ENCODE measurements around the gene POLR2C.

POLR2C gene

GRCh38 chr16:57507136-57508034 is 44.9 kb downstream of the POLR2C start:
- DNase-seq = no peak

GRCh38 chr16:57508035-57508425 is 45.6 kb downstream of the POLR2C start:
- no peak for DNase-seq

GRCh38 chr16:57509231-57509923 is 46.9 kb downstream of the POLR2C start:
- DNase-seq = no peak

- no peak for DNase-seq
Observed at GRCh38 chr16:57510016-57510871, 47.8 kb downstream of the POLR2C start.

- DNase-seq = no peak
Observed at GRCh38 chr16:57512296-57513001, 50.0 kb downstream of the POLR2C start.

- no peak for DNase-seq
Observed at GRCh38 chr16:57513371-57514102, 51.1 kb downstream of the POLR2C start.

GRCh38 chr16:57514371-57514770 is 51.9 kb downstream of the POLR2C start:
- DNase-seq = no peak

- DNase-seq = no peak
Observed at GRCh38 chr16:57514791-57515600, 52.5 kb downstream of the POLR2C start.

- DNase-seq = no peak
Observed at GRCh38 chr16:57516176-57516725, 53.8 kb downstream of the POLR2C start.

GRCh38 chr16:57516773-57517172 is 54.3 kb downstream of the POLR2C start:
- no peak for DNase-seq

- no peak for DNase-seq
Observed at GRCh38 chr16:57517397-57518367, 55.2 kb downstream of the POLR2C start.

GRCh38 chr16:57518520-57518919 is 56.0 kb downstream of the POLR2C start:
- DNase-seq = no peak

- DNase-seq = no peak
Observed at GRCh38 chr16:57518922-57519321, 56.4 kb downstream of the POLR2C start.

- peak; percentile 83 for DNase-seq
Observed at GRCh38 chr16:57519796-57520360, 57.4 kb downstream of the POLR2C start.

All from activated gamma-delta T cell treated with Interleukin-2 at 50 U/mL for 16 hours (primary cell).